ENCODE measurements around the gene FYB2. TPM values are rescaled to one million over a fixed set of nuclear protein-coding genes. Genes with fewer than 3 reads are reported as not detected.

Gene FYB2
- total RNA-seq, 5 donors from 2014 or later (not counting 1 experiment from before 2014, with no cell fraction given), result not detected

DNA sequence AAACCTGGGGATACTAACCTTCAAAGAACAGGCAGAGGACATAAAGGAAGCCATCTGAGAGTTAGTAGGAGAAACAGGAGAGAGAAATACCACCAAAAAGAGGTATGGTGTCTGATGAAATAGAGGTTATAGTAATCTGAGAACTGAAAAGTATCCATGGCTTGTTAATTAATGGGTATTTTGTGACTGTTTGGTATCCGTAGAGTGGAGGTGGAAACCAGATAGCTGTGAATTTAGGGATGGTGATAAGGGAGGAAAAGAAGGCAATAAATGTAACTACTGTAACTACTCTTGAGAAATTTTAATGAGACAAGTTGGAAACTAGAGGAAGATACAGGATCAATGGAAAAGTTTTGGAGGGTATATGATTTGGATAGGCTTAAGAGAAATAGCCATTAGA, 146.6 kb downstream of the FYB2 start:
- Mint-ChIP-seq H3K36me3 (no peaks in the 10 kb centered on the region), H3K27ac (no peak overlapping the region), H3K4me3 (no peak overlapping the region), H3K4me1 (no peaks in the 10 kb centered on the region), H3K27me3 (peaks cover 0 to 11% of the 10 kb centered on the region in 2 donors), H3K9me3 (no peaks in the 10 kb centered on the region)
- Histone ChIP-seq H3K27me3 (replicated peaks in 1 of 2; ENCODE audit: control insufficient read depth in 2 of 2, extremely low read depth in 1 of 2, insufficient read depth in 2 of 2, low read length in 1 of 2) (no peaks in the 10 kb centered on the region), H3K9me3 (no peaks in the 10 kb centered on the region), H3K36me3 (ENCODE audit: control insufficient read depth in 2 of 2, extremely low read depth in 1 of 2, insufficient read depth in 1 of 2, low read length in 1 of 2) (no peaks in the 10 kb centered on the region), H3K4me1 (ENCODE audit: control insufficient read depth in 1 of 2, extremely low read depth in 1 of 2, insufficient read depth in 2 of 2, low read length in 2 of 2) (no peaks in the 10 kb centered on the region), H3K27ac (ENCODE audit: low read length) (no peak overlapping the region), H3K4me3 (ENCODE audit: control insufficient read depth in 1 of 2, extremely low read depth in 1 of 2, low read length in 1 of 2) (no peak overlapping the region)
- 55% methylated on average over 1 of the region's 1 CpG for WGBS (ENCODE audit: insufficient coverage)
- no peak for DNase-seq
- POLR2A ChIA-PET, result no interaction called here
- ATAC-seq (replicated peaks in 1 of 4), result no peak
- CTCF ChIA-PET, result interaction anchor here in 1 of 2 donors (0.6 kb wide), 1 partner anchor 1491 kb away, joined by 4 read pairs; no protein-coding TSS in a partner anchor

- ATAC-seq (replicated peaks in 1 of 4) (no peak), DNase-seq (no peak)
- no peaks in the 10 kb centered on the region for H3K27me3 ChIP-seq (replicated peaks in 1 of 2; ENCODE audit: control insufficient read depth in 2 of 2, extremely low read depth in 1 of 2, insufficient read depth in 2 of 2, low read length in 1 of 2)
- WGBS (ENCODE audit: insufficient coverage), result no CpG with 5 or more reads among the region's 2 CpGs
- CTCF ChIA-PET, result no interaction called here
- no peak overlapping the region for H3K4me3 Mint-ChIP-seq
- no peak overlapping the region for H3K27ac Mint-ChIP-seq
- POLR2A ChIA-PET, result no interaction called here
- no peak overlapping the region for H3K4me3 ChIP-seq (ENCODE audit: control insufficient read depth in 1 of 2, extremely low read depth in 1 of 2, low read length in 1 of 2)
- H3K4me1 ChIP-seq (ENCODE audit: control insufficient read depth in 1 of 2, extremely low read depth in 1 of 2, insufficient read depth in 2 of 2, low read length in 2 of 2), result no peaks in the 10 kb centered on the region
- H3K9me3 Mint-ChIP-seq, result no peaks in the 10 kb centered on the region
- no peaks in the 10 kb centered on the region for H3K9me3 ChIP-seq
- H3K36me3 Mint-ChIP-seq, result no peaks in the 10 kb centered on the region
- peaks cover 0 to 14% of the 10 kb centered on the region in 2 donors for H3K27me3 Mint-ChIP-seq
- no peaks in the 10 kb centered on the region for H3K4me1 Mint-ChIP-seq
- no peak overlapping the region for H3K27ac ChIP-seq (ENCODE audit: low read length)
- H3K36me3 ChIP-seq (ENCODE audit: control insufficient read depth in 2 of 2, extremely low read depth in 1 of 2, insufficient read depth in 1 of 2, low read length in 1 of 2), result no peaks in the 10 kb centered on the region
These were observed 147.7 kb downstream of the FYB2 start for GRCh38 chr1:56671542-56671941.

DNA sequence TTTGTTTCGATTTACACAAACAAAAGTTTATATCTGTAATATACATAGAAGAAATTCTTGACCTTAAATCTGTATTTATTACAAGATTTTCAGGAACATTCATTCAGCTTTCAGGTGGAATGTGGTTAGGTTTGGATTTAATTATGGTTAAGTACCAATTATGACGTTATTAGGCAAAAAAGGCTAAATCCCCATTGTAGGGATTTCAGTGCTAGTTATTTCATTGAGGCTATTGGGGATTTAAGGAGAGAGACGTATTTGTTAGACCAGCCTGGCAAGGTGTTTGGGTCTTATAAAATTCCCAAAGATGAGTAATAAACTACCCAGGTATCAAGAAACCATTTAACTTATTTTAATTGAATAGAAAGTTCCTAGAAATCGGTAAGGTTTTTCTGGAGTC, 148.1 kb downstream of the FYB2 start:
- H3K4me3 Mint-ChIP-seq, result no peak overlapping the region
- no peaks in the 10 kb centered on the region for H3K9me3 Mint-ChIP-seq
- Histone ChIP-seq H3K4me3 (ENCODE audit: control insufficient read depth in 1 of 2, extremely low read depth in 1 of 2, low read length in 1 of 2) (no peak overlapping the region), H3K27ac (ENCODE audit: low read length) (no peak overlapping the region), H3K27me3 (replicated peaks in 1 of 2; ENCODE audit: control insufficient read depth in 2 of 2, extremely low read depth in 1 of 2, insufficient read depth in 2 of 2, low read length in 1 of 2) (no peaks in the 10 kb centered on the region), H3K4me1 (ENCODE audit: control insufficient read depth in 1 of 2, extremely low read depth in 1 of 2, insufficient read depth in 2 of 2, low read length in 2 of 2) (no peaks in the 10 kb centered on the region), H3K36me3 (ENCODE audit: control insufficient read depth in 2 of 2, extremely low read depth in 1 of 2, insufficient read depth in 1 of 2, low read length in 1 of 2) (no peaks in the 10 kb centered on the region), H3K9me3 (no peaks in the 10 kb centered on the region)
- WGBS (ENCODE audit: insufficient coverage), result no CpG with 5 or more reads among the region's 4 CpGs
- no peak overlapping the region for H3K27ac Mint-ChIP-seq
- DNase-seq, result no peak
- no peaks in the 10 kb centered on the region for H3K36me3 Mint-ChIP-seq
- ChIA-PET POLR2A (no interaction called here), CTCF (no interaction called here)
- peaks cover 0 to 18% of the 10 kb centered on the region in 2 donors for H3K27me3 Mint-ChIP-seq
- H3K4me1 Mint-ChIP-seq, result no peaks in the 10 kb centered on the region
- ATAC-seq (replicated peaks in 1 of 4), result no peak

GRCh38 chr1:56670350-56670749, 148.9 kb downstream of the FYB2 start:
- no peaks in the 10 kb centered on the region for H3K4me1 ChIP-seq (ENCODE audit: control insufficient read depth in 1 of 2, extremely low read depth in 1 of 2, insufficient read depth in 2 of 2, low read length in 2 of 2)
- H3K9me3 ChIP-seq, result no peaks in the 10 kb centered on the region
- ChIA-PET CTCF (no interaction called here), POLR2A (no interaction called here)
- ATAC-seq (replicated peaks in 1 of 4), result no peak
- Mint-ChIP-seq H3K4me1 (no peaks in the 10 kb centered on the region), H3K27ac (no peak overlapping the region), H3K36me3 (no peaks in the 10 kb centered on the region), H3K27me3 (peaks cover 0 to 23% of the 10 kb centered on the region in 2 donors), H3K4me3 (no peak overlapping the region), H3K9me3 (no peaks in the 10 kb centered on the region)
- H3K27me3 ChIP-seq (replicated peaks in 1 of 2; ENCODE audit: control insufficient read depth in 2 of 2, extremely low read depth in 1 of 2, insufficient read depth in 2 of 2, low read length in 1 of 2), result no peaks in the 10 kb centered on the region
- 100% methylated on average over 1 of the region's 2 CpGs for WGBS (ENCODE audit: insufficient coverage)
- H3K27ac ChIP-seq (ENCODE audit: low read length), result no peak overlapping the region
- no peak for DNase-seq
- no peaks in the 10 kb centered on the region for H3K36me3 ChIP-seq (ENCODE audit: control insufficient read depth in 2 of 2, extremely low read depth in 1 of 2, insufficient read depth in 1 of 2, low read length in 1 of 2)
- no peak overlapping the region for H3K4me3 ChIP-seq (ENCODE audit: control insufficient read depth in 1 of 2, extremely low read depth in 1 of 2, low read length in 1 of 2)

Other genes starting within 250 kb of the FYB2 start
- gene PLPP3, start 239.8 kb downstream of the FYB2 start, total RNA-seq, result under 1 TPM in 3 of 5 donors, not detected in 2; 0.30 to 0.93 (median 0.32) TPM
- gene PRKAA2, start 174.1 kb downstream of the FYB2 start, total RNA-seq, result under 1 TPM in 3 of 5 donors, not detected in 2; 0.03 TPM
- gene C8A, start 35.4 kb upstream of the FYB2 start, total RNA-seq, result under 1 TPM in 1 of 5 donors, not detected in 4; 0.12 TPM
- under 1 TPM in 2 of 5 donors, not detected in 3; 0.12 to 0.13 TPM for gene C8B, start 146.6 kb upstream of the FYB2 start, total RNA-seq